Hepatocyte (in vitro differentiated cells): ENCODE data around the gene SMC1A.

Experiments used
- EZH2 ChIP-seq: fragments of 200-600 bp; sonication (generic); IDR thresholded peaks from 2 replicates; pipeline ENCODE4 v1.6.1; 2016; ENCODE audit warnings: antibody characterized with exemption, mild to moderate bottlenecking, borderline replicate concordance
- EZH2phosphoT487 ChIP-seq: fragments of 200-600 bp; sonication (generic); IDR thresholded peaks from one replicate; pipeline ENCODE4 v1.6.1; 2018; ENCODE audit warnings: antibody characterized with exemption, mild to moderate bottlenecking, low read depth, moderate library complexity; ENCODE audit not compliant: unreplicated experiment, severe bottlenecking
- TF ChIP-seq, protein P1 (sequence below): fragments of 200-600 bp; sonication (generic); IDR thresholded peaks from 2 replicates; pipeline ENCODE4 v1.5.1; 2016; ENCODE audit warnings: antibody characterized with exemption, mild to moderate bottlenecking; ENCODE audit not compliant: poor library complexity

DNA sequence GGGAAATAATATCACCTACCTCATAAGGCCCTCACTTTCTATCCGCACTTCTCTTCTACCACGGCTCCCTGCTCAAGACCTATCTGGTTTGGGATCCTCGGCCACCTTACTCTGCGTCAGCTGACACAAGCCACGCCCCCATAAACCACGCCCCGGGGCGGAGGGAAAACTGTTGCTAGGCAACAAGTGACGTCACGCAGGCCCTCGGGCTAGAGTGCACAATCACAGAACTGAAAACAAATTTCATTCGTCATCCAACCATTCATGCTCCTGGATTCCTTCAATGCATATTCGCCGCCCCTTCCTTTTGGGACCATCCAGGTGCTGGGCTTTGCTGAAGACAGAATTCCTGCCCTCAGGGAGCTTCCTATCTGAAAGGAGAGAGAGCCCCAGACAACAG is 66.3 kb downstream of the SMC1A start:
- TF ChIP-seq EZH2 (no peak), EZH2phosphoT487 (no peak)
- TF ChIP-seq, protein P1, sequence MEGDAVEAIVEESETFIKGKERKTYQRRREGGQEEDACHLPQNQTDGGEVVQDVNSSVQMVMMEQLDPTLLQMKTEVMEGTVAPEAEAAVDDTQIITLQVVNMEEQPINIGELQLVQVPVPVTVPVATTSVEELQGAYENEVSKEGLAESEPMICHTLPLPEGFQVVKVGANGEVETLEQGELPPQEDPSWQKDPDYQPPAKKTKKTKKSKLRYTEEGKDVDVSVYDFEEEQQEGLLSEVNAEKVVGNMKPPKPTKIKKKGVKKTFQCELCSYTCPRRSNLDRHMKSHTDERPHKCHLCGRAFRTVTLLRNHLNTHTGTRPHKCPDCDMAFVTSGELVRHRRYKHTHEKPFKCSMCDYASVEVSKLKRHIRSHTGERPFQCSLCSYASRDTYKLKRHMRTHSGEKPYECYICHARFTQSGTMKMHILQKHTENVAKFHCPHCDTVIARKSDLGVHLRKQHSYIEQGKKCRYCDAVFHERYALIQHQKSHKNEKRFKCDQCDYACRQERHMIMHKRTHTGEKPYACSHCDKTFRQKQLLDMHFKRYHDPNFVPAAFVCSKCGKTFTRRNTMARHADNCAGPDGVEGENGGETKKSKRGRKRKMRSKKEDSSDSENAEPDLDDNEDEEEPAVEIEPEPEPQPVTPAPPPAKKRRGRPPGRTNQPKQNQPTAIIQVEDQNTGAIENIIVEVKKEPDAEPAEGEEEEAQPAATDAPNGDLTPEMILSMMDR = no peak
